Astrocyte (in vitro differentiated cells and primary cell): ENCODE data around the gene FBXO30. TPM values are rescaled to one million over a fixed set of nuclear protein-coding genes. Genes with fewer than 3 reads are reported as not detected.

ENCODE experiments used
- DNase-seq: peaks from one replicate; pipeline ENCODE4 v3.0.0-alpha.2; 2010; ENCODE audit warnings: low read depth
- FAIRE-seq: peaks from 2 replicates; lab custom pipeline; 2011; peaks lifted over from hg19 to GRCh38; lab: Jason Lieb, UNC
- H2AFZ ChIP-seq: 2 replicates; pipeline ENCODE4 v1.6.0; 2012; ENCODE audit warnings: low read depth, low read length, inconsistent platforms
- H3K27ac ChIP-seq: 2 replicates; pipeline ENCODE4 v1.5.1; 2011; ENCODE audit warnings: low read depth, low read length, inconsistent platforms
- H3K27me3 ChIP-seq: 2 replicates; pipeline ENCODE4 v1.6.0; 2011; ENCODE audit warnings: low read length, inconsistent platforms; ENCODE audit not compliant: insufficient read depth
- H3K36me3 ChIP-seq: 2 replicates; pipeline ENCODE4 v1.5.1; 2011; ENCODE audit warnings: low read length, inconsistent platforms; ENCODE audit not compliant: insufficient read depth
- H3K4me1 ChIP-seq: 2 replicates; pipeline ENCODE4 v1.5.1; 2011; ENCODE audit warnings: low read length, inconsistent platforms; ENCODE audit not compliant: insufficient read depth
- H3K4me2 ChIP-seq: 2 replicates; pipeline ENCODE4 v1.6.0; 2012; ENCODE audit warnings: low read length, inconsistent platforms
- H3K4me3 ChIP-seq: 2 replicates; pipeline ENCODE4 v1.5.1; 2011; ENCODE audit warnings: low read depth, mild to moderate bottlenecking, low read length, inconsistent platforms; ENCODE audit not compliant: insufficient read depth
- H3K79me2 ChIP-seq: 2 replicates; pipeline ENCODE4 v1.6.0; 2012; ENCODE audit warnings: mild to moderate bottlenecking, low read length, inconsistent platforms; ENCODE audit not compliant: insufficient read depth
- H3K9ac ChIP-seq: 2 replicates; pipeline ENCODE4 v1.6.0; 2012; ENCODE audit warnings: mild to moderate bottlenecking, low read length, inconsistent platforms
- H3K9me3 ChIP-seq: 2 replicates; pipeline ENCODE4 v1.5.1; 2012; ENCODE audit warnings: low read depth, mild to moderate bottlenecking, low read length, inconsistent platforms; ENCODE audit not compliant: insufficient read depth
- H4K20me1 ChIP-seq: 2 replicates; pipeline ENCODE4 v1.6.0; 2012; ENCODE audit warnings: low read length, inconsistent platforms; ENCODE audit not compliant: insufficient read depth
- H3K27ac Mint-ChIP-seq: one replicate; pipeline ENCODE4 v1.8.0; 2021; ENCODE audit warnings: mild to moderate bottlenecking, mixed read lengths; ENCODE audit not compliant: unreplicated experiment
- H3K27me3 Mint-ChIP-seq: one replicate; pipeline ENCODE4 v1.8.0; 2021; ENCODE audit warnings: low read depth, mixed read lengths; ENCODE audit not compliant: unreplicated experiment
- H3K36me3 Mint-ChIP-seq: one replicate; pipeline ENCODE4 v1.8.0; 2021; ENCODE audit warnings: low read depth, mixed read lengths; ENCODE audit not compliant: unreplicated experiment
- H3K4me1 Mint-ChIP-seq: one replicate; pipeline ENCODE4 v1.8.0; 2021; ENCODE audit warnings: low read depth, mixed read lengths; ENCODE audit not compliant: unreplicated experiment
- H3K4me3 Mint-ChIP-seq: one replicate; pipeline ENCODE4 v1.8.0; 2021; ENCODE audit warnings: mild to moderate bottlenecking, moderate library complexity, mixed read lengths; ENCODE audit not compliant: unreplicated experiment
- H3K9me3 Mint-ChIP-seq: one replicate; pipeline ENCODE4 v1.8.0; 2021; ENCODE audit warnings: mild to moderate bottlenecking, mixed read lengths; ENCODE audit not compliant: unreplicated experiment
- EZH2 ChIP-seq: IDR thresholded peaks from 2 replicates; pipeline ENCODE4 v1.6.1; 2012; ENCODE audit warnings: mild to moderate bottlenecking, low read length, inconsistent platforms; ENCODE audit not compliant: insufficient read depth
- total RNA-seq: library from RNA; stranded (reverse); gene quantifications from 2 replicates; pipeline ENCODE4 v1.2.1, GENCODE V29; 2021
- TF ChIP-seq, protein P1 (sequence below): IDR thresholded peaks from 2 replicates; pipeline ENCODE4 v1.5.1; 2011; ENCODE audit warnings: low read depth, mild to moderate bottlenecking, inconsistent platforms, low read length, moderate library complexity; ENCODE audit not compliant: insufficient read depth

Gene FBXO30
- total RNA-seq, 1 donor from 2014 or later: 13.6 TPM

DNA sequence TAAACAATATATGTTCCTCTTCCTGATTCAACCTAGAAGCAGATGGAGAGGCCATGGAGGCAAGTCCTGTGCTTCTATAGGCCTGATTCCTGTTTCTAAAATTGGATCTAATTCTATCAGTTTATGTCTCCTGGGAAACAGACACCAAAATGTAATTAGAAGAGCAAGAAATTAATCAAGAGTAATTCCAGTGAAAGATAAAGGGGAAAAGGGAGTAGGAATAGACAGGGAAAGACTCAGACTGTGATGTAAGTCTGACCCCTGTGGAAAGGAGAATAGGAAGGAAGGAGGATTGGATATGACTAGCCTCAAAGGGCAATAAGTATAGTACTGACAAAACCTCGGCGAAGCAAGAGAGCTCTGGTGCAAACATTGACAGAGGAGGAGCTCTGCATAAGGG is 33.9 kb upstream of the FBXO30 start:
- Histone ChIP-seq H3K4me1 (no peaks in the 10 kb centered on the region), H3K9ac (no peak overlapping the region), H4K20me1 (no peaks in the 10 kb centered on the region), H3K27ac (no peak overlapping the region), H3K4me2 (no peak overlapping the region), H3K79me2 (no peaks in the 10 kb centered on the region), H3K9me3 (no peaks in the 10 kb centered on the region), H3K27me3 (no peaks in the 10 kb centered on the region), H3K4me3 (no peak overlapping the region), H3K36me3 (no peaks in the 10 kb centered on the region), H2AFZ (no peak overlapping the region)
- Mint-ChIP-seq H3K27me3 (no peaks in the 10 kb centered on the region), H3K4me1 (peaks cover 3% of the 10 kb centered on the region), H3K9me3 (peaks cover 3% of the 10 kb centered on the region), H3K27ac (no peak overlapping the region), H3K4me3 (no peak overlapping the region), H3K36me3 (no peaks in the 10 kb centered on the region)
- no peak for FAIRE-seq
- no peak for DNase-seq
- TF ChIP-seq EZH2: no peak
- TF ChIP-seq, protein P1, sequence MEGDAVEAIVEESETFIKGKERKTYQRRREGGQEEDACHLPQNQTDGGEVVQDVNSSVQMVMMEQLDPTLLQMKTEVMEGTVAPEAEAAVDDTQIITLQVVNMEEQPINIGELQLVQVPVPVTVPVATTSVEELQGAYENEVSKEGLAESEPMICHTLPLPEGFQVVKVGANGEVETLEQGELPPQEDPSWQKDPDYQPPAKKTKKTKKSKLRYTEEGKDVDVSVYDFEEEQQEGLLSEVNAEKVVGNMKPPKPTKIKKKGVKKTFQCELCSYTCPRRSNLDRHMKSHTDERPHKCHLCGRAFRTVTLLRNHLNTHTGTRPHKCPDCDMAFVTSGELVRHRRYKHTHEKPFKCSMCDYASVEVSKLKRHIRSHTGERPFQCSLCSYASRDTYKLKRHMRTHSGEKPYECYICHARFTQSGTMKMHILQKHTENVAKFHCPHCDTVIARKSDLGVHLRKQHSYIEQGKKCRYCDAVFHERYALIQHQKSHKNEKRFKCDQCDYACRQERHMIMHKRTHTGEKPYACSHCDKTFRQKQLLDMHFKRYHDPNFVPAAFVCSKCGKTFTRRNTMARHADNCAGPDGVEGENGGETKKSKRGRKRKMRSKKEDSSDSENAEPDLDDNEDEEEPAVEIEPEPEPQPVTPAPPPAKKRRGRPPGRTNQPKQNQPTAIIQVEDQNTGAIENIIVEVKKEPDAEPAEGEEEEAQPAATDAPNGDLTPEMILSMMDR: no peak

DNA sequence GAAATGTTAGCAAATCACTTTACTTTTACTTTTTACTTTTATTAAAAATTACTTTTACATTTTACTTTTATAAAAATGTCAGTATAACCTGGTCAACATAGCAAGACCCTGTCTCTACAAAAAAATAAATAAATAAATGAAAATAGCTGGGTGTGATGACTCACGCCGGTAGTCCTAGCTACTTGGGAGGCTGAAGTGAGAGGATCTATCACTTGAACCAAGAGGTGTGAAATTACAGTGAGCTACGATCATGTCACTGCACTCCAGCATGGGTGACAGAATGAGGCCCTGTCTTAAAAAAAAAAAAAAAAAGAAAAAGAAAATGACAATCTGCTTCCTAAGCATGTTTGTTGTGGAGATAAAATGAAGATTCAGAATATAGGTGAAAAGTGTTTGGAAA is 31.0 kb upstream of the FBXO30 start:
- Mint-ChIP-seq H3K4me1 (peaks cover 3% of the 10 kb centered on the region), H3K36me3 (no peaks in the 10 kb centered on the region), H3K9me3 (peaks cover 3% of the 10 kb centered on the region), H3K27me3 (no peaks in the 10 kb centered on the region), H3K4me3 (no peak overlapping the region), H3K27ac (no peak overlapping the region)
- Histone ChIP-seq H2AFZ (no peak overlapping the region), H4K20me1 (no peaks in the 10 kb centered on the region), H3K36me3 (no peaks in the 10 kb centered on the region), H3K27ac (no peak overlapping the region), H3K79me2 (no peaks in the 10 kb centered on the region), H3K4me2 (no peak overlapping the region), H3K9ac (no peak overlapping the region), H3K4me3 (no peak overlapping the region), H3K27me3 (no peaks in the 10 kb centered on the region), H3K4me1 (no peaks in the 10 kb centered on the region), H3K9me3 (no peaks in the 10 kb centered on the region)
- FAIRE-seq (no peak), DNase-seq (no peak)
- TF ChIP-seq, protein P1: no peak
- TF ChIP-seq EZH2: no peak

DNA sequence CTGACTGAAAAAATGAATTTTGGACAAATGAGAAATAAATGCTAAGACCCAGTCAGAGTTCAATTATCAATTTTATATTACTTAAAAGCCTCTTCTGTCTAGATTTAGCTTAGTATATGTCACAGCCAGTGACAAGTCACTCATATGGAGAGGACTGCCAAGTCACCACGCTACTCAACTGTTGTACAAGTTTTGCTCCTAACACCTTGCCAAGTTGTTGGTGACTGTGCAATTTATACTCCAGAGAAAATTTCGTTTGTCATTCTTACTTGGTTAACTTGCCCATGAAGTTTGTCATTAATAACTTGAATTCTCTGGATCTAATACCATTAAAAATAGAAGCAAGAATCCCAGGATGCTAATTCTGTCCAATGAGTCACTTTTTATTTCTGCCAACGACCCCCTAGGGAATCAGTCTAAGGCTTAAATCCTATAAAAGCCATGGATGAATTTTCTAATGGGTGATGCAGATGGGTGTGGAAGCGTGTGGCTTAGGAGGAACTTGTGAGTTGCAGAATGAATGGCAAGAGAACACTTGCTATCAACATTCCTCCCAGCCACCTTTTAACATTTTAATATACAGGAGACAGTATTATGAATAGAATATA is 30.4 kb upstream of the FBXO30 start:
- Histone ChIP-seq H2AFZ (no peak overlapping the region), H4K20me1 (no peaks in the 10 kb centered on the region), H3K4me2 (no peak overlapping the region), H3K4me1 (no peaks in the 10 kb centered on the region), H3K9me3 (no peaks in the 10 kb centered on the region), H3K27me3 (no peaks in the 10 kb centered on the region), H3K9ac (no peak overlapping the region), H3K36me3 (no peaks in the 10 kb centered on the region), H3K27ac (no peak overlapping the region), H3K4me3 (no peak overlapping the region), H3K79me2 (no peaks in the 10 kb centered on the region)
- FAIRE-seq: no peak
- no peak for DNase-seq
- Mint-ChIP-seq H3K9me3 (peaks cover 3% of the 10 kb centered on the region), H3K27ac (no peak overlapping the region), H3K4me1 (no peaks in the 10 kb centered on the region), H3K4me3 (no peak overlapping the region), H3K27me3 (no peaks in the 10 kb centered on the region), H3K36me3 (no peaks in the 10 kb centered on the region)
- TF ChIP-seq, protein P1: no peak
- no peak for TF ChIP-seq EZH2
